GM18517 (cell line): Measurements from ENCODE around the gene WDR43.
"Not testable (repeated sequence)": the region's sequence is repeated elsewhere in the genome, so short reads cannot be mapped to it uniquely, and the experiment has no call there.

ENCODE experiments used
- ATAC-seq: cut with Tn5 transposase; IDR thresholded peaks from one replicate; pipeline ENCODE4 v1.9.1; 2021; ENCODE audit warnings: mild to moderate bottlenecking, moderate library complexity; ENCODE audit not compliant: unreplicated experiment

Gene WDR43

GRCh38 chr2:28956890-28957289 is 62.4 kb downstream of the WDR43 start:
- ATAC-seq: no peak

- ATAC-seq: no peak
Measured at GRCh38 chr2:28958689-28959088, 64.2 kb downstream of the WDR43 start.

DNA sequence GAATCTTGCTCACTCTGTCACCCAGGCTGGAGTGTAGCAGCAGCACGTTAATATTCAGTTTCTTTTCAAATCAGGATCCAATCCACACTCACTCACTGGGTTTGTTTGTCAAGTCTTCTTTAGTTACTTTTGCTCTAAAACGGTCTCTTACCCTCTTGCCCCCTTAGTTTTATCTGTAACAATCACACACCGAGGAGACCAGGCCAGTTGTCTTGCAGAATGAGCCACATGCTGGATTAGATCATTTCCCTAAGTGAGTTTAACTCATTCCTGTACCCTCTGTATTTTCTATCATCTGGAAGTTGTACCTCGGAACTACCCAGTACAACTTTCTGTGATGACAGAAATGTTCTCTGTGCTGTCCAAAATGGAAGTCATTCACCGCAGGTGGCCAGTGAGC is 65.9 kb downstream of the WDR43 start:
- no peak for ATAC-seq

DNA sequence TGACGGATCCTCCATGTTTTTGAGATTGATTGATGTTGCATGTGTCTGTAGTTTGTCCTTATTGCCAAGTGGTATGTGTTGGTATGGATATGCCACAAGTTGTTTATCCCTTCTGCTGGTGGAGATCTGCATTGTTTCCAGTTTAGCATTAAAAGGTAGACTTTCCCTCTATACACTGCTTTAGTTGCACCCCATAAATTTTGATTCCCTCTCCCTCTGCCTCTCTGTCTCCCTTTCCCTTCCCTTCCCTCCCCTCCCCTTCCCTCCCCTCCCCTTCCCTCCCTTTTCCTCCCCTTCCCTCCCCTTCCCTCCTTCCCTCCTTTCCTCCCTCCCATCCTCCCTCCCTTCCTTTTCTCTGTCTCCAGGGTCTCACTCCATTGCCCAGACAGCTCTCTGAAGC is 68.0 kb downstream of the WDR43 start:
- no peak for ATAC-seq

- ATAC-seq: no peak
Measured at GRCh38 chr2:28970464-28971160, 76.1 kb downstream of the WDR43 start.

DNA sequence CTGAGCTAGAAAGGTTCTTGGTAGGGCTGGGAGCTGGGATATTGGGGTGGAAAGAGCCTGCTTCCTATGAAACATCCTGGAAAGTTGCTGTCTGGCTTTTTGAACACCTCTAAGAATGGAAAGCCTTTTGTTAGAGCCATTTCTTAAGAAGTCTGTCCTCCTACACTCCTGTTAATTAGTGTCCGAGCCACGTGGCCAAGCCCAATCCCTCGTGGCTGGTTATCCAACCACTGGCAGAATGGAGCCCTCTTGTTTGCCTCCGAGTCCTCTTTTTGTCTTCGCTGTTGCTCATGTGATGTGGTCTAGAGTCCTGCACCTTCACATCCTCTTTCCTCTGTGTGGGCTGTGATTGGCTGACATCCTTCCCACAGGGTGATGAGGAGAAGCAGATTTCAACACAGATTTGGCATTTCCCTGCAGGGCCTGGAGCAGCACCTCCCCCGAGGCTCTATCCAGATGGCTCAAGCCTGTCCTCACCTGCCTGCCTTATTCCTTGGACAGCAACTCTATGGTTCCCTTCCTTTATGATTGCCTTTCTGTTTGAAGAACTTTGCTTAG is 78.4 kb downstream of the WDR43 start:
- no peak for ATAC-seq

GRCh38 chr2:28974252-28974651 is 79.8 kb downstream of the WDR43 start:
- no peak for ATAC-seq

DNA sequence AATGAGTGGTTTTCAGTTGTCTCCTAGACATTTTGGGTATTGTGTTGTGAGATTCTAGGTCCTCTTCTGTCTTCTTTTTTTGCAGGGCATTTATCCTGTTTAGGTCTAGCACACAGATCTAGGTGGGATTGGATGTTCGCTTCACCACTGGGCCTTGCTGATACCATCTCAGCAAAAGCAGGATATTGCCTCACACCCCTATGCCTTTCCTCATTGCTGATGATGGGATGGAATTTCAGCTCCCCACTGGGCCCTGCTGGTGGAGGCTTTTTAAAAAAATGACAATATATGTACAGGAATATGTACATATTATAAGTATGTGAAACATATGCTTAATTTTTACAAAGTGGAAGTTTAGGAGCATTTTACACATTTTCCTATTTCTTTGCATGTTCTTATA is 81.2 kb downstream of the WDR43 start:
- ATAC-seq: no peak

- no peak for ATAC-seq
Measured at GRCh38 chr2:28976584-28976983, 82.1 kb downstream of the WDR43 start.

DNA sequence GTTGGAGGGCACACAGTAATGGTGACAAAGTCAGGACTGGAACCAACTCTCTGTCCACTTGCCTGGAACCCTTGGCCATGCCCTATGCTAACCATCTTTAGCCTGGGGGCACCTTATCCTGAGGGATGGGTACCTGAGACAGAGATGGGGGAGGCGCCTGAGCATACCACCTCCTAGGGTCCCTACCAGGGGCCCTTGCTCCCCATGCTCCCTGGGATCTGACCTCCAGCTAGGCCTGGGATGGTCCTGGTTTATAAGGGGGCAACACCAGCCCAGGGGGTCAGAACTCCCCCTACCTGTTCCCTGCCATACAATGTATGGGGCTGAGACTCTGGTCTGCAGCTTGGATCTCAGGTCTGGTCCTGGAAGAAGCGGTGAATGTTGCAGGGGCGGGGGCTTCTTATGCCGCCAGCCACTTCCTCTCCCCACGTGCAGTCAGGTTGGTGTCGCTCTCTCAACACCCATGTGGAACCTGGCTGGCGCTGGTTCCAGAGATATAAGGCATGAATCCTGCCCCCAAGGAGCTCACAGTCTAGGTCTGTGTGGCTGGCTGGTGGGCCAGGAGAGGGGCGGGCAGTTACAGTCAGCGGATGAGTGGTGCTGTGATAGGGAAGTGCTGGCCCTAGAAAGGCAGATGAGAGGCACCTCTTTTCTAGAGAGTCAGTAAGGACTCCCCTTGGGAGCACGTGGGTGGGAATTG is 82.9 kb downstream of the WDR43 start:
- ATAC-seq: no peak

DNA sequence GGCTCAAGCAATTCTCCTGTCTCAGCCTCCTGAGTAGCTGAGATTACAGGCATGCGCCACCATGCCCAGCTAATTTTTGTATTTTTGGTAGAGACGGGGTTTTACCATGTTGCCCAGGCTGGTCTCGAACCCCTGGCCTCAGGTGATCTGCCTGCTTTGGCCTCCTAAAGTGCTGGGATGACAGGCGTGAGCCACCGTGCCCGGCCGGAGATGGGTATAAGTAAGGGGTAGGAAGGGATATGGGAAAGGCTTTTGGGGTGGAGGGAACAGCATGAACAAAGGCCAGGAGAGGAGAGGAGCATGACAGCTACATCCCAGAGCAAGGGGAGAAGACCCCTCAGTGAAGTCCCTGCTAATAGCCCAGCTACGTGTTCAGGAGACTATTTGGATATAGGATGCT is 83.5 kb downstream of the WDR43 start:
- not testable (repeated sequence) for ATAC-seq

DNA sequence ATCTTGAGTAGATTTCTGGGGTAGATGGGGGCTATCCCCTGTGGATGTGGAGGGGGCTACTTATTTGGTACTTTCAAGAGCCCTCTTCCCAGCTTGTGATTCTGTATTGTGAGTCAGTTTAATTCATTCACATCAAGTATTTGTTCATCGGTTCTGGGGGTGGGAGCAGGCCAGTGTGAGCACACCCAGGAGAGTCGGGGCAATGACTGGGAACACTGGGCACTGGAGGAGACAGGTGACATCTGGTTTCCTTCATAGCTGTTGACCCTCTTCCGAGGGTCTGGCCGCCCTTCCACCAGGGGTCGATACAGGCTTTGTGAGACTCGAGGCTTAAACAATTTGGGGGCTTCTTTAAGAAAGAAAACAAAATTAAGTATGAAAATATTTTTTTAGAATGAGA is 84.1 kb downstream of the WDR43 start:
- ATAC-seq: no peak

DNA sequence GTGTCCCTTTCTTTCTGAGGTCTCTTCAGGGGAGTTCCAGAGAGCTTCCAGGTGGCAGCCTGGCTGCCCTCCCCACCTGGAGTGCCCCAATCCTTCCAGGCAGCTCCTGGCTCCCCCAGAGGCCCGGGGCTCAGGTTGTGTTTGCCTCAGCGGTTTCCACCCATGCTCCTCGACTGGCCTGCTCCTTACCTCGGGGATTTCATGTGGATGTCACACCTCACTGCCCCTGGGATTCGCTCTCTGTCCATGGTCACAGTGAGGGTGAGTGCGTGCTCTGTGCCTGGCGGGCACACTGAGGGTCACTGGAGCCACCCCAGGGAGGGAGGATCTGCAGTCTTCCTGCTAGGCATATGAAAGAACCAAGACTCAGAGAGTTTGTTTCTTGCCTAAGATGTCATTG is 84.6 kb downstream of the WDR43 start:
- no peak for ATAC-seq

GRCh38 chr2:28979576-28980366 is 85.3 kb downstream of the WDR43 start:
- ATAC-seq: no peak

DNA sequence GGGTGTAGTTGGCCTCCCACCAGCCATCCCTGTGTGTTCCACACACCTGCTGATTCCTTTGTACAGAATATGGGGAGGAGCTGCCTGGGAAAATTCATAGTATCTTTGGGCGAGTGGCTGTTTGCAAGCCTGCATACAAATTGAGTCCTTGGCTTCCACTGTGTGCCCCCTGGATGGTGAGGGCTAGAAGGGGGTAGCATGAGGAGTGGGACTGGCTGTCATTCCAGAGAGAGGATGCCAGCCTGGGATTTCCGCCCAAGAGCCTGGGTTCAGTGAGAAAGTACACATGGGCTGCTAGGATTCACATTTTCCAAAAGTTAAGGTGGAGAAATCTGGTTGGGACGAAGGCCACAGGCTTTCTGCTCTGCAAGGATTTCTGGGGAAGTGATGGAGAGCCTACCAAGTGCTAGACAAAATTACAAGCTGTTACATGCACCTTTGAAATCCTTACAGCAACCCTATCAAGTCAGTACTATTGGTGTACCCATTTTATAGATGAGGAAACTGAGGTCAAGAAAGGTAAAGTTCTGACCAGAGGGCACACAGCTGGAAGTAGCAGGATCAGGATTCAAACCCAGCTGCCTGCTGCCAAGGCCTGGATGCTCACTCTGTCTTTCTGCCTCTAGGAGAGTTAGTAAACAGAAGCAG is 86.0 kb downstream of the WDR43 start:
- ATAC-seq: no peak

DNA sequence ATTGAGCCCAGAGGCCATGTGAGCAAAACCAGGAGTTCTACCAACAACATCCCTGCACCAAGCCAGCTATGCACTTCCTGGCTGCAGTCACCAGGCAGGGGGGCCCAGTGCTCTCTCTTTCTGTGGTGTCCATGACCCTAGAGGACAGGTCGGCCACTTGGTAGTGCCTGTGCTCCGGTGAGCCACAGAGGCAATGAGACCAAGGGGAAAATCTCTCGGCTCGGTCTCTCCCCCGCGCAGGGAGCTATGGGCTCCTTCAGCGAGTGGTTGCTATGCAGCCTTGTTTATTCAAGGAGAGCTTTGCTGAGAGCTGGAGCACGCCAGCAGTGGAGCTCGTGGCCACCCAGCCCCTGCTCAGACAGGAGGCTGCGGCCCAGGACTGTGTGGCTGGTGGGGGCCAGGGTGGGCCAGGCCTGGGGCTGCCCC is 86.6 kb downstream of the WDR43 start, which contains the start of gene TOGARAM2:
Gene TOGARAM2 (plus strand): TSS at position 283 of the 426 bp plus-strand sequence. CDS start 13,537 bp downstream, outside the sequence.
- no peak for ATAC-seq

- no peak for ATAC-seq
Measured at GRCh38 chr2:28981620-28982376, 87.3 kb downstream of the WDR43 start.

DNA sequence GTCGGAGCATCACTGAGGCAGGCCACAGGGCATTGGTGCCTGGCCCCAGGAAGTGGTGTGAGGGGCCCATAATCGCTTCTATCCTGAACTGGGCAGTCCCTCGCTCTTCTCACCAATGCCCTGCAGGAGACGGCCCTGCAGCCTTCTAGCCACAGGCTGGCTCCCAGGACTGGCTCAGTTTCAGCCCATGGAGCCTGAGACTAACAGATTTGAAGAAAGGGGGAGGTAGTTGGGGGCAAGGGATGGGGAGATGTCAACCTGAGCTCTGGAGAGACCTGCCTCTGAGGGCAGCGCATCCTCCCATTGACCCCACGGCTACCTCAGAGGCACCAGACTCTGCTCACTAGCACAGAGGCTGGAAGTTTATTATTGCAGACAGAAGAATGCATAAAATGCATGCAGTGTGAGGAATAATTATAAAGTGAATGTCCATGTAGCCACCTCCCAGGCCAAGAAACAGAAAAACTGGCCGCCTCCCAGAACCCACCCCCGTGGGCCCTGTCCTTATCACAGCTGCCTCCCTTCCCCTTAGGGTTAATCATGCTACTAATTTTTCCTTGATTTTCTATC is 88.0 kb downstream of the WDR43 start:
- ATAC-seq: no peak

- no peak for ATAC-seq
Measured at GRCh38 chr2:28986429-28986828, 92.0 kb downstream of the WDR43 start.

GRCh38 chr2:28989973-28990372 is 95.5 kb downstream of the WDR43 start:
- no peak for ATAC-seq
